ENCODE data around the gene ZBTB49.
A peak's percentile ranks its signal among the peaks of the same experiment; 100 is the strongest.

The ZBTB49 gene

GRCh38 chr4:4329496-4329895, 39.4 kb downstream of the ZBTB49 start:
- DNase-seq (ENCODE audit: low read depth), result no peak
- no peak for TF ChIP-seq CTCF (IDR thresholded peaks at IDR 0.05; ENCODE audit: control insufficient read depth, extremely low read depth, insufficient read depth)

GRCh38 chr4:4330794-4331193, 40.7 kb downstream of the ZBTB49 start:
- no peak for DNase-seq (ENCODE audit: low read depth)
- no peak for TF ChIP-seq CTCF (IDR thresholded peaks at IDR 0.05; ENCODE audit: control insufficient read depth, extremely low read depth, insufficient read depth)
- H3K4me3 ChIP-seq (ENCODE audit: low read depth, low read length), result no peak overlapping the region

More at GRCh38 chr4:4329496-4329895, 39.4 kb downstream of the ZBTB49 start:
- no peak overlapping the region for H3K4me3 ChIP-seq (ENCODE audit: low read depth, low read length)

DNA sequence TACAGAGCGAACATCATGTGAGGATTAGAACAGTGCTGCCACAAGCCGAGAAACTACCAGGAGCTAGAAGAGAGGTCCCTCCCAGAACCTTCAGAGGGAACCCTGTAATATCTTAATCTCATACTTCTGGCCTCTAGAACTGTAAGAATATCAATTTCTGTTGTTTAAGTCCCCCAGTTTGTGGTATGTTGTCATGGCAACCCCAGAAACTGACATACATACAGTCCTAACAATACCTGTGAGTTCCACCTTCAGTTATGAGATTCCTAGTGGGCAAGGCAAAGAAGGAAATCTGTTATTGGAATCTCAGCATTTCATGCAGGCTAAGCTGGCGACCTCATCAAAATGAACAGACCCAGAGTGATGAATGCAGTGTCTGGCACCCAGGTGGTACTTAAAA, 42.5 kb downstream of the ZBTB49 start:
- no peak for DNase-seq (ENCODE audit: low read depth)
- no peak overlapping the region for H3K4me3 ChIP-seq (ENCODE audit: low read depth, low read length)
- TF ChIP-seq CTCF (IDR thresholded peaks at IDR 0.05; ENCODE audit: control insufficient read depth, extremely low read depth, insufficient read depth), result no peak

- no peak for DNase-seq (ENCODE audit: low read depth)
- no peak overlapping the region for H3K4me3 ChIP-seq (ENCODE audit: low read depth, low read length)
- TF ChIP-seq CTCF (IDR thresholded peaks at IDR 0.05; ENCODE audit: control insufficient read depth, extremely low read depth, insufficient read depth), result no peak
Measured at GRCh38 chr4:4333265-4333706, 43.2 kb downstream of the ZBTB49 start.

DNA sequence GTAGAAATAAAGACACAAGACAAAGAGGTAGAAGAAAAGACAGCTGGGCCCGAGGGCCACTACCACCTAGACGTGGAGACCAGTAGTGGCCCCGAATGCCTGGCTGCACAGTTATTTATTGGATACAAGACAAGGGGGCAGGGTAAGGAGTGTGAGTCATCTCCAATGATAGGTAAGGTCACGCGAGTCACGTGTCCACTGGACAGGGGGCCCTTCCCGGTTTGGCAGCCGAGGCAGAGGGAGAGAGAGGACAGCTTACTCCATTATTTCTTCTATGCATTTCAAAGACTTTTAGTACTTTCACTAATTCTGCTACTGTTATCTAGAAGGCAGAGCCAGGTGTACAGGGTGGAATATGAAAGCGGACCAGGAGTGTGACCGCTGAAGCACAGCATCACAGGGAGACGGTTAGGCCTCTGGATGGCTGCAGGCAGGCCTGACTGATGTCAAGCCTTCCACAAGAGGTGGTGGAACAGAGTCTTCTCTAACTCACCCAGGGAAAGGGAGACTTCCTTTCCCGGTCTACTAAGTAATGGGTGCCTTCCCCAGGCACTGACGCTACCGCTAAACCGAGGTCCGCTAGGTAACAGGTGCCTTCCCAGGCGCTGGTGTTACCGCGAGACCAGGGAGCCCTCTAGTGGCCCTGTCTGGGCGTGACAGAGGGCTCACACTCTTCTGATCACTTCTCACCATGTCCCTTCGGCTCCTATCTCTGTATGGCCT, 44.9 kb downstream of the ZBTB49 start:
- TF ChIP-seq CTCF (IDR thresholded peaks at IDR 0.05; ENCODE audit: control insufficient read depth, extremely low read depth, insufficient read depth), result peak; percentile 84
- no peak overlapping the region for H3K4me3 ChIP-seq (ENCODE audit: low read depth, low read length)
- DNase-seq (ENCODE audit: low read depth), result no peak

- H3K4me3 ChIP-seq (ENCODE audit: low read depth, low read length), result no peak overlapping the region
- no peak for TF ChIP-seq CTCF (IDR thresholded peaks at IDR 0.05; ENCODE audit: control insufficient read depth, extremely low read depth, insufficient read depth)
- DNase-seq (ENCODE audit: low read depth), result no peak
Measured at GRCh38 chr4:4338210-4339001, 48.4 kb downstream of the ZBTB49 start.
